Sigmoid colon (tissue), 7 donors: ENCODE measurements around the gene SIGLEC8. TPM values are rescaled to one million over a fixed set of nuclear protein-coding genes. Genes with fewer than 3 reads are reported as not detected.
A peak's percentile ranks its signal among the peaks of the same experiment; 100 is the strongest.

Source experiments
- DNase-seq: peaks from one replicate; pipeline ENCODE4 v3.0.0-alpha.2; 2019
- H3K27ac ChIP-seq, 4 donors: fragments of 200-600 bp; sonication (generic); one replicate each; pipeline ENCODE4 v1.5.1; 2016 to 2019; ENCODE audit warnings: mild to moderate bottlenecking in 1 of 4
- H3K27me3 ChIP-seq, 3 donors: fragments of 200-600 bp; sonication (generic); one replicate each; pipeline ENCODE4 v1.5.1; 2019; ENCODE audit warnings: mild to moderate bottlenecking in 1 of 3
- H3K36me3 ChIP-seq, 4 donors: fragments of 200-600 bp; sonication (generic); one replicate each; pipeline ENCODE4 v1.5.1; 2016 to 2019
- H3K4me1 ChIP-seq, 4 donors: fragments of 200-600 bp; sonication (generic); one replicate each; pipeline ENCODE4 v1.5.1; 2017 to 2019
- H3K4me3 ChIP-seq, 4 donors: fragments of 200-600 bp; sonication (generic); one replicate each; pipeline ENCODE4 v1.5.1; 2017 to 2019; ENCODE audit warnings: mild to moderate bottlenecking in 2 of 4, moderate library complexity in 1 of 4
- H3K9me3 ChIP-seq, 4 donors: fragments of 200-600 bp in 3 of 4; sonication (generic) in 3 of 4; one replicate each; pipeline versions ENCODE4 v1.5.1 to v1.6.1; 2013 to 2019
- CTCF ChIP-seq, 4 experiments: fragments of 450-650 bp in 3 of 4; fragments of 200-600 bp in 1 of 4; IDR thresholded peaks; one replicate each; pipeline ENCODE4 v1.5.1; 2016 to 2019; ENCODE audit warnings: antibody characterized with exemption in 4 of 4, mild to moderate bottlenecking in 3 of 4, moderate library complexity in 2 of 4
- EP300 ChIP-seq, 4 donors: sonication (generic); formaldehyde crosslinking; IDR thresholded peaks; one replicate each; pipeline ENCODE4 v1.6.1; 2017; ENCODE audit warnings: antibody characterized with exemption in 4 of 4
- POLR2A ChIP-seq, 2 donors: fragments of 450-650 bp; IDR thresholded peaks; one replicate each; pipeline ENCODE4 v1.6.1; 2016; ENCODE audit warnings: antibody characterized with exemption in 2 of 2, mild to moderate bottlenecking in 2 of 2, moderate library complexity in 2 of 2
- POLR2AphosphoS5 ChIP-seq, 4 donors: sonication (generic); formaldehyde crosslinking; IDR thresholded peaks; one replicate each; pipeline ENCODE4 v1.6.1; 2017; ENCODE audit warnings: antibody characterized with exemption in 4 of 4
- WGBS, 2 donors: extraction: QIAGEN DNeasy Blood & Tissue Kit; methylation state at CpG; one replicate each; pipeline ENCODE4 v1.1.7; 2013; 5-methylcytosine and 5-hydroxymethylcytosine counted together
- intact Hi-C: fragments of 100-400 bp; cut with DNase I; formaldehyde crosslinking; loops from one replicate; pipeline ENCODE4 v1.15.1; 2023
- polyA plus RNA-seq, 3 donors: library from polyadenylated mRNA; stranded (reverse); fragments of 200-250 nt; gene quantifications; one replicate each; pipeline ENCODE4 v1.2.3, GENCODE V29; 2013
- total RNA-seq, 4 donors: library from RNA; depleted of rRNA; stranded (reverse); fragments of >200 nt; gene quantifications; one replicate each; pipeline ENCODE4 v1.1.0, GENCODE V29; 2016
- donor health status: healthy with polysubstance abuse.
- donor health status: Bipolar disorder and iron deficiency.
- donor health status: healthy.

Gene SIGLEC8
- total and polyA plus RNA-seq, 7 donors: 0.36 to 4.9 (median 1.3) TPM; not detected in 3

DNA sequence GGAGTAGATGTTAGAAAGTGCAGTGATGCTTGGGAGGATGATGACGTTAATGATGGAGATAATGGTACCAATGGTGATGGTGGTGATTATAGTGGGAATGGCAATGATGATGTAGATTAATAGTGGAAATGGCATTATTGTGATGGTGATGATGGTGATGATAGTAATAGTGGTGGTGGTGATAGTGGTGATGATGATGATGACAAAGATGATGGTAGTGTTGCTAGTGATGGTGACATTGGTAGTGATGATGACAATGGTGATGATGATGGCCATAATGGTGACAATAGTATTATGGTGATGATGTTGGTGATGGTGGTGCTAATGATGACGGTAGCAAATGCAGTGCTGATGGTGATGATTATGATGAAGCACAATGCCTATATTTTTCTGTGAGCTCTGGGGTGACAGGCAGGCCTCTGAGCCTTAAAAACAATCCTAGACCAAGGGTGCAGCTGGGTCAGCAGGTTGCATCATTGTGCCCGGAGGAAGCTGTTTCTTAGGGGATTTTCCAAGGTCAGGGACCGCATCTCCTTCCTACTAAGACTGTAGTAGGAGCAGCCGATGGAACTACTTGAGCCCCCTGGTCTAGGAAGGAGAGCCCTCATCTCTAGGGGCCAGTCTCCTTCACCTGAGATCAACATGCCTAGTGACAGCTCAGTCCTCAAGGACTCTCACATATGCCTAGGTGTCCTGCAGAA lies 27.9 kb upstream of the SIGLEC8 start:
- no peak overlapping the region for H3K4me3 ChIP-seq

DNA sequence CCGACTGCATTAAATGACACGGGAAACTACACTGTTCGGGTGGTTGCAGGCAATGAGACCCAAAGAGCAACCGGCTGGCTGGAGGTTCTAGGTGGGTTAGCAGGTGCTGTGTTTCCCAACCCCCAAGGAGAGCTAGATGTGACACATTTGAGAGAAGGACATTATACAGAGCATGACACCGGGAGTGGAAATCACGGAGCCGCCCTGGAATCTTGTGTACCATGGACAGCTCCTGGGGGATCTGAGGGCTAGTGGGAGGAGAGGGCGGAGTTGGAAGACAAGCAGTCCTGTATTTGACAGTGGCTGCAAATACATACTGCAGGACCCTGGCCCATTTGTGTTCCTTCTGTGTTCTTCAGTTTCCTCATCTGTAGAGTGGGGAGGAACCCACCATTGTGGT lies 22.3 kb upstream of the SIGLEC8 start:
- 41 to 49% methylated on average over 8 of the region's 8 CpGs for WGBS, 2 donors
- Histone ChIP-seq H3K27me3 (peaks cover 0 to 16% (median 12%) of the 10 kb centered on the region in 3 donors), H3K27ac (no peak overlapping the region)

More for the DNA sequence above, 27.9 kb upstream of the SIGLEC8 start:
- Histone ChIP-seq H3K4me1 (peaks cover 0 to 14% (median 5%) of the 10 kb centered on the region in 4 donors), H3K27me3 (peaks cover 0 to 10% (median 0%) of the 10 kb centered on the region in 3 donors), H3K9me3 (no peaks in the 10 kb centered on the region), H3K27ac (no peak overlapping the region), H3K36me3 (no peaks in the 10 kb centered on the region)
- TF ChIP-seq CTCF (IDR thresholded peaks at IDR 0.05): no peak
- no peak for TF ChIP-seq POLR2A (IDR thresholded peaks at IDR 0.05)
- no peak for TF ChIP-seq EP300 (IDR thresholded peaks at IDR 0.05)
- TF ChIP-seq POLR2AphosphoS5 (IDR thresholded peaks at IDR 0.05): no peak
- intact Hi-C loops: no loop called here
- DNase-seq: peak; percentile 17
- WGBS, 2 donors: 82 to 83% methylated on average over 5 of the region's 5 CpGs

GRCh38 chr19:51479531-51480331 lies 21.5 kb upstream of the SIGLEC8 start:
- TF ChIP-seq POLR2AphosphoS5 (IDR thresholded peaks at IDR 0.05) (no peak), CTCF (IDR thresholded peaks at IDR 0.05) (no peak), POLR2A (IDR thresholded peaks at IDR 0.05) (no peak), EP300 (IDR thresholded peaks at IDR 0.05) (no peak)
- Histone ChIP-seq H3K4me1 (peaks cover 0 to 14% (median 5%) of the 10 kb centered on the region in 4 donors), H3K4me3 (no peak overlapping the region), H3K27ac (no peak overlapping the region), H3K36me3 (no peaks in the 10 kb centered on the region), H3K9me3 (no peaks in the 10 kb centered on the region), H3K27me3 (peaks cover 0 to 16% (median 12%) of the 10 kb centered on the region in 3 donors)
- DNase-seq: peak; percentile 24
- intact Hi-C loops: no loop called here
- 84 to 85% methylated on average over 12 of the region's 12 CpGs for WGBS, 2 donors

More for the DNA sequence above, 22.3 kb upstream of the SIGLEC8 start:
- peaks cover 0 to 14% (median 5%) of the 10 kb centered on the region in 4 donors for H3K4me1 ChIP-seq
- peak; percentile 35 for DNase-seq
- no peak overlapping the region for H3K4me3 ChIP-seq
- no peaks in the 10 kb centered on the region for H3K36me3 ChIP-seq
- TF ChIP-seq POLR2AphosphoS5 (IDR thresholded peaks at IDR 0.05): no peak
- no peak for TF ChIP-seq EP300 (IDR thresholded peaks at IDR 0.05)
- TF ChIP-seq POLR2A (IDR thresholded peaks at IDR 0.05): no peak
- intact Hi-C loops: no loop called here
- no peaks in the 10 kb centered on the region for H3K9me3 ChIP-seq

DNA sequence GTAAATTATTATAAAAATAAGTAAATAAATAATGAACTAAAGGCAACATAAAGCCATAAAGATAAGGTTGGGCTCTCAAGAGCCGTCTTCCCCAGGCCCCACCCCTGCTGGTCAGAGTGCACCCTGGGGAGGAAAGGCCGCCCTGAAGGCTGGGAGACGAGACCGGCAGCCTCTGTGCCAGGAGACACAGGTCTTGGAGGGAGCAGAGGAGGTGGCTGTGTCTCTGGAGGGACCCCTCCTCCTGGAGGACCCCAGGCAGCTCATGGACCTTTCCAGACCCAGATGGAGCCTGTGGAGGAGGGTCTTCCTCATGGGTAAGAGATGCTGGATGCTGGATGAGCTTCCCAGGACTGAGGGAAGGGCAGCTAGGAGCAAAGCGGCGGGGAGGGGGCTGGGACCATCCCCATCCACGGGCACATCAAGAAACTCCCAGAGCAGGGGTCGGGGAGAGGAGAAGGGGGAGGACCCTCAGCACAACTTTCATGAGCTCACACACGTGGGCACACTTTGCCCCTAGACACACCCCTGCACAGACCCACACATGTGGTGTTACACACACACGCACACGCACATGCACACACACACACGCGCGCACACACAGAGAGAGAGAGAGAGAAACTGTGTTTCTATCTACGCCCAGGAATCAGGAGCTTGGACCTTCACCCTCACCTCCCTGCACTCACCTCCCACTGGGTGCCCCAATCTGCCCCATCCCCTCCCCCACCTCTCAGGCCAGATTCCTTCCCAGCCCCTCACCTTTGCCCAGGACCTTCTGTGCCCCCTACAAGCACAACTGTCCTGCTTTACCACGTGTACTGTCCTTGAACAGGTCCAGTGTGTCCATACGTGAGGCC lies 20.4 kb upstream of the SIGLEC8 start, which contains the start of gene CEACAM18:
Gene CEACAM18 (plus strand): TSS at position 159 of the 854 bp plus-strand sequence.
- no peak within 1 kb of the TSS for H3K27ac ChIP-seq
- H3K27me3 ChIP-seq: peaks cover 0 to 16% (median 12%) of the 10 kb centered on the region in 3 donors
- intact Hi-C loops: no loop called here
- H3K9me3 ChIP-seq: no peaks in the 10 kb centered on the region
- TF ChIP-seq POLR2A (IDR thresholded peaks at IDR 0.05): no peak
- no peak for TF ChIP-seq EP300 (IDR thresholded peaks at IDR 0.05)
- no peak for TF ChIP-seq POLR2AphosphoS5 (IDR thresholded peaks at IDR 0.05)
- no peak for TF ChIP-seq CTCF (IDR thresholded peaks at IDR 0.05)
- 51 to 57% methylated on average over 17 of the region's 17 CpGs for WGBS, 2 donors
- no peaks in the 10 kb centered on the region for H3K36me3 ChIP-seq
- H3K4me3 ChIP-seq: no peak within 1 kb of the TSS
- peaks cover 0 to 14% (median 5%) of the 10 kb centered on the region in 4 donors for H3K4me1 ChIP-seq
- peak; percentile 27 for DNase-seq
